Skeletal muscle satellite cell (primary cell): ENCODE measurements around the gene EPHA6.

Experiments used
- H3K27me3 ChIP-seq: 2 replicates; pipeline ENCODE4 v1.7.0; 2013; ENCODE audit warnings: low read length; ENCODE audit not compliant: control insufficient read depth, insufficient read depth
- H3K36me3 ChIP-seq: 2 replicates; pipeline ENCODE4 v1.7.0; 2013; ENCODE audit warnings: mild to moderate bottlenecking, control low read depth, low read length; ENCODE audit not compliant: insufficient read depth
- H3K4me1 ChIP-seq: 2 replicates; pipeline ENCODE4 v1.7.0; 2013; ENCODE audit warnings: low read length; ENCODE audit not compliant: control insufficient read depth, insufficient read depth
- H3K4me2 ChIP-seq: 2 replicates; pipeline ENCODE4 v1.7.0; 2013; ENCODE audit warnings: mild to moderate bottlenecking, low read length
- H3K4me3 ChIP-seq: 2 replicates; pipeline ENCODE4 v1.7.0; 2013; ENCODE audit warnings: low read length
- H3K9ac ChIP-seq: 2 replicates; pipeline ENCODE4 v1.7.0; 2013; ENCODE audit warnings: mild to moderate bottlenecking, low read depth, low read length, moderate library complexity
- H3K9me3 ChIP-seq: replicated peaks from 2 replicates; pipeline ENCODE4 v1.7.0; 2013; ENCODE audit warnings: mild to moderate bottlenecking, control low read depth, low read length

Gene EPHA6

GRCh38 chr3:97711654-97712053, 897.3 kb downstream of the EPHA6 start:
- Histone ChIP-seq H3K4me3 (no peak overlapping the region), H3K36me3 (no peaks in the 10 kb centered on the region), H3K4me2 (no peak overlapping the region), H3K9ac (no peak overlapping the region), H3K27me3 (peaks cover 7% of the 10 kb centered on the region), H3K4me1 (no peaks in the 10 kb centered on the region), H3K9me3 (no peaks in the 10 kb centered on the region)

- Histone ChIP-seq H3K4me2 (no peak overlapping the region), H3K9ac (no peak overlapping the region), H3K27me3 (peaks cover 7% of the 10 kb centered on the region), H3K4me3 (no peak overlapping the region), H3K36me3 (no peaks in the 10 kb centered on the region), H3K4me1 (no peaks in the 10 kb centered on the region), H3K9me3 (no peaks in the 10 kb centered on the region)
Observed at GRCh38 chr3:97712919-97713318, 898.5 kb downstream of the EPHA6 start.

- Histone ChIP-seq H3K9me3 (no peaks in the 10 kb centered on the region), H3K4me3 (no peak overlapping the region), H3K4me2 (no peak overlapping the region), H3K4me1 (no peaks in the 10 kb centered on the region), H3K9ac (no peak overlapping the region), H3K36me3 (no peaks in the 10 kb centered on the region), H3K27me3 (peaks cover 7% of the 10 kb centered on the region)
Observed at GRCh38 chr3:97713634-97714033, 899.2 kb downstream of the EPHA6 start.

- no peak overlapping the region for H3K9ac ChIP-seq
- no peak overlapping the region for H3K4me3 ChIP-seq
- H3K4me1 ChIP-seq, result no peaks in the 10 kb centered on the region
- H3K36me3 ChIP-seq, result no peaks in the 10 kb centered on the region
- peak overlapping the region; percentile 16 for H3K4me2 ChIP-seq
- peaks cover 11% of the 10 kb centered on the region for H3K27me3 ChIP-seq
- H3K9me3 ChIP-seq, result no peaks in the 10 kb centered on the region
Observed at GRCh38 chr3:97719156-97719821, 904.9 kb downstream of the EPHA6 start.

- H3K27me3 ChIP-seq, result peaks cover 13% of the 10 kb centered on the region
Observed at GRCh38 chr3:97720417-97720816, 906.0 kb downstream of the EPHA6 start.

GRCh38 chr3:97721446-97721845, 907.1 kb downstream of the EPHA6 start:
- H3K4me1 ChIP-seq, result no peaks in the 10 kb centered on the region
- H3K36me3 ChIP-seq, result no peaks in the 10 kb centered on the region
- no peak overlapping the region for H3K4me3 ChIP-seq
- peaks cover 17% of the 10 kb centered on the region for H3K27me3 ChIP-seq
- no peak overlapping the region for H3K4me2 ChIP-seq
- no peak overlapping the region for H3K9ac ChIP-seq
- H3K9me3 ChIP-seq, result no peaks in the 10 kb centered on the region

More at GRCh38 chr3:97720417-97720816, 906.0 kb downstream of the EPHA6 start:
- Histone ChIP-seq H3K9ac (no peak overlapping the region), H3K9me3 (no peaks in the 10 kb centered on the region), H3K4me3 (no peak overlapping the region), H3K4me2 (no peak overlapping the region), H3K4me1 (no peaks in the 10 kb centered on the region), H3K36me3 (no peaks in the 10 kb centered on the region)

GRCh38 chr3:97736928-97737327, 922.5 kb downstream of the EPHA6 start:
- no peak overlapping the region for H3K4me2 ChIP-seq
- H3K9ac ChIP-seq, result no peak overlapping the region
- H3K27me3 ChIP-seq, result peaks cover 3% of the 10 kb centered on the region
- no peaks in the 10 kb centered on the region for H3K4me1 ChIP-seq
- H3K9me3 ChIP-seq, result no peaks in the 10 kb centered on the region
- no peak overlapping the region for H3K4me3 ChIP-seq
- no peaks in the 10 kb centered on the region for H3K36me3 ChIP-seq

GRCh38 chr3:97738761-97739160, 924.4 kb downstream of the EPHA6 start:
- Histone ChIP-seq H3K9me3 (no peaks in the 10 kb centered on the region), H3K4me3 (no peak overlapping the region), H3K9ac (no peak overlapping the region), H3K27me3 (peaks cover 3% of the 10 kb centered on the region), H3K4me1 (no peaks in the 10 kb centered on the region), H3K4me2 (no peak overlapping the region), H3K36me3 (no peaks in the 10 kb centered on the region)

GRCh38 chr3:97742036-97742435, 927.6 kb downstream of the EPHA6 start:
- Histone ChIP-seq H3K4me2 (no peak overlapping the region), H3K36me3 (no peaks in the 10 kb centered on the region), H3K9me3 (no peaks in the 10 kb centered on the region), H3K4me1 (no peaks in the 10 kb centered on the region), H3K27me3 (peaks cover 3% of the 10 kb centered on the region), H3K9ac (no peak overlapping the region), H3K4me3 (no peak overlapping the region)

- no peak overlapping the region for H3K9ac ChIP-seq
- no peaks in the 10 kb centered on the region for H3K9me3 ChIP-seq
- H3K4me1 ChIP-seq, result no peaks in the 10 kb centered on the region
- H3K4me2 ChIP-seq, result no peak overlapping the region
- H3K27me3 ChIP-seq, result peaks cover 4% of the 10 kb centered on the region
- no peaks in the 10 kb centered on the region for H3K36me3 ChIP-seq
- H3K4me3 ChIP-seq, result no peak overlapping the region
Observed at GRCh38 chr3:97744289-97744688, 929.9 kb downstream of the EPHA6 start.

GRCh38 chr3:97763586-97764406, 949.4 kb downstream of the EPHA6 start:
- peak overlapping the region; percentile 84 for H3K9ac ChIP-seq

More at GRCh38 chr3:97763586-97764406, 949.4 kb downstream of the EPHA6 start:
- Histone ChIP-seq H3K4me2 (peak overlapping the region; percentile 85), H3K4me1 (peaks cover 9% of the 10 kb centered on the region), H3K9me3 (no peaks in the 10 kb centered on the region), H3K36me3 (no peaks in the 10 kb centered on the region), H3K27me3 (no peaks in the 10 kb centered on the region), H3K4me3 (peak overlapping the region; percentile 83)
